DMS 273 (cell line): ENCODE results near the gene OR4A16.

Experiments
- DNase-seq: peaks from one replicate; lab custom pipeline; 2025; ENCODE audit not compliant: unreplicated experiment; lab: John Stamatoyannopoulos, UW

Gene OR4A16, protein sequence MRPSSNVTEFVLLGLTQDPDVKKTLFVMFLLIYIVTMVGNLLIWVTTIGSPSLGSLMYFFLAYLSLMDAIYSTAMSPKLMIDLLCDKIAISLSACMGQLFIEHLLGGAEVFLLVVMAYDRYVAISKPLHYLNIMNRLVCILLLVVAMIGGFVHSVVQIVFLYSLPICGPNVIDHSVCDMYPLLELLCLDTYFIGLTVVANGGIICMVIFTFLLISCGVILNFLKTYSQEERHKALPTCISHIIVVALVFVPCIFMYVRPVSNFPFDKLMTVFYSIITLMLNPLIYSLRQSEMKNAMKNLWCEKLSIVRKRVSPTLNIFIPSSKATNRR

GRCh38 chr11:55342901-55343300 is at the start of gene OR4A16:
OR4A16 (plus strand) TSS chr11:55343201; CDS start chr11:55343201, 0 bp downstream.
- no peak for DNase-seq

GRCh38 chr11:55324500-55324899 is 18.5 kb upstream of the OR4A16 start:
- no peak for DNase-seq

GRCh38 chr11:55345306-55345705 is 2.3 kb downstream of the OR4A16 start:
- DNase-seq = no peak

- DNase-seq = no peak
Measured at GRCh38 chr11:55349032-55349431, 6.0 kb downstream of the OR4A16 start.

- peak; percentile 38 for DNase-seq
Measured at GRCh38 chr11:55357560-55358184, 14.7 kb downstream of the OR4A16 start.

- no peak for DNase-seq
Measured at GRCh38 chr11:55367674-55368073, 24.7 kb downstream of the OR4A16 start, which contains the start of gene OR4A15. OR4A15 (plus strand) TSS chr11:55367974; CDS start chr11:55367974, 0 bp downstream.
